Hepatocyte (in vitro differentiated cells): ENCODE results near the gene KRTAP9-8.

ENCODE experiments used
- CTCF ChIP-seq: fragments of 200-600 bp; sonication (generic); IDR thresholded peaks from 2 replicates; pipeline ENCODE4 v1.5.1; 2016; ENCODE audit warnings: antibody characterized with exemption, mild to moderate bottlenecking; ENCODE audit not compliant: poor library complexity
- EZH2 ChIP-seq: fragments of 200-600 bp; sonication (generic); IDR thresholded peaks from 2 replicates; pipeline ENCODE4 v1.6.1; 2016; ENCODE audit warnings: antibody characterized with exemption, mild to moderate bottlenecking, borderline replicate concordance

GRCh38 chr17:41226051-41226450 lies 11.7 kb upstream of the KRTAP9-8 start:
- TF ChIP-seq CTCF, result no peak
- no peak for TF ChIP-seq EZH2
